GM12875 (cell line): Measurements from ENCODE around the gene TRNAU1AP.
"Not testable (repeated sequence)": the region's sequence is repeated elsewhere in the genome, so short reads cannot be mapped to it uniquely, and the experiment has no call there.

ENCODE experiments used
- H3K4me3 ChIP-seq: one replicate; pipeline ENCODE4 v1.5.1; 2011; ENCODE audit warnings: low read depth, low read length, control low read depth
- CTCF ChIP-seq: IDR thresholded peaks from 2 replicates; pipeline ENCODE4 v1.5.1; 2011; ENCODE audit warnings: low read depth, mild to moderate bottlenecking, control low read depth, inconsistent platforms, low read length, moderate library complexity, borderline replicate concordance; ENCODE audit not compliant: insufficient read depth

TRNAU1AP gene

GRCh38 chr1:28526886-28527285, 26.0 kb upstream of the TRNAU1AP start:
- no peak for TF ChIP-seq CTCF
- no peak overlapping the region for H3K4me3 ChIP-seq

GRCh38 chr1:28530456-28530855, 22.4 kb upstream of the TRNAU1AP start:
- no peak for TF ChIP-seq CTCF
- H3K4me3 ChIP-seq = no peak overlapping the region

GRCh38 chr1:28534671-28535070, 18.2 kb upstream of the TRNAU1AP start:
- no peak overlapping the region for H3K4me3 ChIP-seq
- TF ChIP-seq CTCF = no peak

- H3K4me3 ChIP-seq = no peak overlapping the region
- no peak for TF ChIP-seq CTCF
Measured at GRCh38 chr1:28535180-28535579, 17.7 kb upstream of the TRNAU1AP start.

GRCh38 chr1:28537457-28538199, 15.3 kb upstream of the TRNAU1AP start:
- no peak overlapping the region for H3K4me3 ChIP-seq
- no peak for TF ChIP-seq CTCF

- no peak for TF ChIP-seq CTCF
- H3K4me3 ChIP-seq = no peak overlapping the region
Measured at GRCh38 chr1:28538286-28538685, 14.6 kb upstream of the TRNAU1AP start.

GRCh38 chr1:28540651-28541050, 12.2 kb upstream of the TRNAU1AP start:
- H3K4me3 ChIP-seq = no peak overlapping the region
- no peak for TF ChIP-seq CTCF

- H3K4me3 ChIP-seq = not testable (repeated sequence)
Measured at GRCh38 chr1:28541414-28542015, 11.4 kb upstream of the TRNAU1AP start.
